Parathyroid adenoma (tissue), 2 donors: Measurements from ENCODE around the gene FOLR1.

ENCODE experiments used
- H2AFZ ChIP-seq: fragments of 300-600 bp; sonication (generic); one replicate; pipeline ENCODE4 v1.7.0; 2017; ENCODE audit warnings: antibody characterized with exemption, mild to moderate bottlenecking
- H3K27ac ChIP-seq: fragments of 300-600 bp; sonication (generic); one replicate; pipeline ENCODE4 v1.7.0; 2017
- H3K27me3 ChIP-seq: fragments of 300-600 bp; sonication (generic); one replicate; pipeline ENCODE4 v1.7.0; 2017; ENCODE audit warnings: low read length; ENCODE audit not compliant: control insufficient read depth, insufficient read depth
- H3K36me3 ChIP-seq: fragments of 300-600 bp; sonication (generic); one replicate; pipeline ENCODE4 v1.7.0; 2017; ENCODE audit warnings: low read length; ENCODE audit not compliant: control insufficient read depth, insufficient read depth
- H3K4me1 ChIP-seq: fragments of 300-600 bp; sonication (generic); one replicate; pipeline ENCODE4 v1.7.0; 2017; ENCODE audit warnings: control low read depth
- H3K4me2 ChIP-seq: fragments of 300-600 bp; sonication (generic); one replicate; pipeline ENCODE4 v1.7.0; 2017; ENCODE audit warnings: low read length
- H3K4me3 ChIP-seq: fragments of 300-600 bp; sonication (generic); one replicate; pipeline ENCODE4 v1.7.0; 2017; ENCODE audit warnings: low read depth, low read length
- H3K79me2 ChIP-seq: fragments of 300-600 bp; sonication (generic); one replicate; pipeline ENCODE4 v1.7.0; 2017; ENCODE audit warnings: control low read depth
- H3K9ac ChIP-seq: fragments of 300-600 bp; sonication (generic); one replicate; pipeline ENCODE4 v1.7.0; 2017; ENCODE audit warnings: mild to moderate bottlenecking
- H3K9me3 ChIP-seq: fragments of 300-600 bp; sonication (generic); one replicate; pipeline ENCODE4 v1.7.0; 2017; ENCODE audit warnings: low read length; ENCODE audit not compliant: control insufficient read depth
- TF ChIP-seq, protein P1 (sequence below): fragments of 300-600 bp; sonication (generic); IDR thresholded peaks from one replicate; pipeline ENCODE4 v1.7.0; 2017; ENCODE audit warnings: antibody characterized with exemption, mild to moderate bottlenecking
- donor health status: primary hyperparathyroidism.

FOLR1 gene

DNA sequence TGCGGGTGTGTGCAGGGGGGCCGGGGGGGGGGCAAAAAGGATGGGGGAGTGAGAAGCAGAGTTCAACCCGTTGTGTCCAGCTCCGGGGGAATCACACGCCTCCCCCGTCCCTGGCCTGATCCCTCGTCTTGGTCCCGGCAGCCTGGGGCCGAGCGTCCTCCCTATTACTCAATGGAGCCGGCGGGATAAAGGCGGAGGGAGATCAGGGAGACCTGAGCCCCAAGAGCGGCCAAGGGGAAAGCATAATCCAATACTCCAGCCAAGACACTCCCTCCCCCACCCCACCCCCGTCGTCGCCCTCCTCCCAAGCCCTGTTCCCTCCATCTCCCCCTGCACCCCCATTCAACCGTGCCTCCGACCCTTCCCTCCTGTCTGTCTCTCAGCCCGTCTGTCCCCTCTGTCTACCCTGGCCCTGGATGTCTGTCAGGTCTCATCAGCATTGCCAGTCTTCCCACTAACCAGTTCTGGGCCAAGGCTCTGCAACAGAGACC lies 49.4 kb downstream of the FOLR1 start:
- no peak overlapping the region for H3K4me2 ChIP-seq
- H3K27ac ChIP-seq, result no peak overlapping the region
- H3K36me3 ChIP-seq, result no peaks in the 10 kb centered on the region
- H3K79me2 ChIP-seq, result no peaks in the 10 kb centered on the region
- H2AFZ ChIP-seq, result no peak overlapping the region
- H3K9me3 ChIP-seq, result no peaks in the 10 kb centered on the region
- no peak overlapping the region for H3K4me3 ChIP-seq
- H3K27me3 ChIP-seq, result no peaks in the 10 kb centered on the region
- no peak overlapping the region for H3K9ac ChIP-seq
- H3K4me1 ChIP-seq, result peaks cover 3% of the 10 kb centered on the region
- TF ChIP-seq, protein P1, sequence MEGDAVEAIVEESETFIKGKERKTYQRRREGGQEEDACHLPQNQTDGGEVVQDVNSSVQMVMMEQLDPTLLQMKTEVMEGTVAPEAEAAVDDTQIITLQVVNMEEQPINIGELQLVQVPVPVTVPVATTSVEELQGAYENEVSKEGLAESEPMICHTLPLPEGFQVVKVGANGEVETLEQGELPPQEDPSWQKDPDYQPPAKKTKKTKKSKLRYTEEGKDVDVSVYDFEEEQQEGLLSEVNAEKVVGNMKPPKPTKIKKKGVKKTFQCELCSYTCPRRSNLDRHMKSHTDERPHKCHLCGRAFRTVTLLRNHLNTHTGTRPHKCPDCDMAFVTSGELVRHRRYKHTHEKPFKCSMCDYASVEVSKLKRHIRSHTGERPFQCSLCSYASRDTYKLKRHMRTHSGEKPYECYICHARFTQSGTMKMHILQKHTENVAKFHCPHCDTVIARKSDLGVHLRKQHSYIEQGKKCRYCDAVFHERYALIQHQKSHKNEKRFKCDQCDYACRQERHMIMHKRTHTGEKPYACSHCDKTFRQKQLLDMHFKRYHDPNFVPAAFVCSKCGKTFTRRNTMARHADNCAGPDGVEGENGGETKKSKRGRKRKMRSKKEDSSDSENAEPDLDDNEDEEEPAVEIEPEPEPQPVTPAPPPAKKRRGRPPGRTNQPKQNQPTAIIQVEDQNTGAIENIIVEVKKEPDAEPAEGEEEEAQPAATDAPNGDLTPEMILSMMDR, result no peak

DNA sequence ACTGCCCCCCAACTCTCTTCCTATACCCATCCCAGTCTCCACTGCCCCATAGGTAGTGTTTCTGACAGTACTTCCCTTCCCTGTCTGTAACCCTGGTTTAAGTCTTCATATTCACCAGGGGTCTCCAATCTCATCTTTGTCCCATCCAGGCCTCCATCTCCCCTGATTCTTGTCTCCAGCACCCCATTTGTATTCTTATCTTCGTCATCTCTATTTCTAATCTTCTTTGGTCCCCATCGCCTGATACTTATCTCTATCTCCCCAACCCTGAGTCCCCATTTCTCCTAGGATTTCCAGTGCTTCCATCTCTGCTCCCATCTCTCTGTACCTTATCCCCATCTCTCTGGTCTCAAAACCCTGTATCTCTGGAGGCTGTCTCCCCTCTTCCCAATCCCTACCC lies 50.2 kb downstream of the FOLR1 start:
- Histone ChIP-seq H3K27ac (no peak overlapping the region), H3K27me3 (no peaks in the 10 kb centered on the region), H3K4me3 (no peak overlapping the region), H3K79me2 (no peaks in the 10 kb centered on the region), H3K9me3 (no peaks in the 10 kb centered on the region), H3K4me1 (peaks cover 3% of the 10 kb centered on the region), H2AFZ (no peak overlapping the region), H3K9ac (no peak overlapping the region), H3K4me2 (no peak overlapping the region), H3K36me3 (no peaks in the 10 kb centered on the region)
- TF ChIP-seq, protein P1, result no peak

DNA sequence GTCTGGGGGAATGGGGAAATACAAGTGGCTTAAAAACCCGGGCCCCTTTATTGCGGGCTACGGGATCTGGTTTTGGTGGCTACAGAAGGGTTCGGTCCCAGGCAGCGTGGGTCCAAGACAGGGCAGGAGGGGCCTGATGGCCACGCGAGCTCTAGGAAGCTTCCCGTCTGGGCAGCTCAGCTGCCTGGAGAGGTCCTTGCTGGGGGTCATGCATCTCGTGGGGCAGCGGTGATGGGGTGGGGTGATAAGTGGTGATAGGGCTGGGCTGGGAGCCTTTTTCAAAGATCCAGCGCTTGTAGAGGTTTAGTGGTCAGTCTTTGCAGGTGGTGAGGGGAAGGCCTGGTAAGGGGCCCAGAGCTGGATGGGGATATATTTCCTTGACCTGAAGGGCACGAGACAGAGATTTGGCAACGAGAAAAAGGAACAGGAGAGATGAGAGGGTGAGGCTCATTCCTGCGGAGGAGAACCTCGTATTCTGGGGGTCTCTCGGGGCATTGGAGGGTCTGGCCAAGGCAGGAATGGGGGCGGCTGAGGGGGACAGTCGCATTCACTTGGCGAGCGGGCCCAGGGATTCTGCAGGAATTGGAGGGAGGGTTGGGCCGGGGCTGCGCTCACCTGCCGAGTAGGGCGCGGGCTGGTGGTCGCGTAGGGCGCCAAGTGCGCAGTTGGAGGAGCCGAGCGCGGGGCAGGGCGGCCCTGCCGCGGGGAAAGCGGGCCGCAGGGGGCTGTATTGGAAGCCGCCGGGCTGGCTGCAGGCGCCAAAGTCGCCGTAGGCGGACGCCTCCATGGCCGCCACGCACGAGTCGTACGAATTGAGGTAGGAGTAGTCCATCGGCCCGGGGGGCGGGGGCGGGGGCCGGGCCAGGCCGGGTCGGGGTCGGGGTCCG lies 51.5 kb downstream of the FOLR1 start:
- H3K27me3 ChIP-seq, result no peaks in the 10 kb centered on the region
- H3K4me3 ChIP-seq, result no peak overlapping the region
- no peaks in the 10 kb centered on the region for H3K79me2 ChIP-seq
- TF ChIP-seq, protein P1, result no peak
- H3K9me3 ChIP-seq, result no peaks in the 10 kb centered on the region
- H3K4me1 ChIP-seq, result peaks cover 3% of the 10 kb centered on the region
- H3K27ac ChIP-seq, result no peak overlapping the region
- no peaks in the 10 kb centered on the region for H3K36me3 ChIP-seq
- no peak overlapping the region for H3K9ac ChIP-seq
- H2AFZ ChIP-seq, result no peak overlapping the region
- H3K4me2 ChIP-seq, result no peak overlapping the region

DNA sequence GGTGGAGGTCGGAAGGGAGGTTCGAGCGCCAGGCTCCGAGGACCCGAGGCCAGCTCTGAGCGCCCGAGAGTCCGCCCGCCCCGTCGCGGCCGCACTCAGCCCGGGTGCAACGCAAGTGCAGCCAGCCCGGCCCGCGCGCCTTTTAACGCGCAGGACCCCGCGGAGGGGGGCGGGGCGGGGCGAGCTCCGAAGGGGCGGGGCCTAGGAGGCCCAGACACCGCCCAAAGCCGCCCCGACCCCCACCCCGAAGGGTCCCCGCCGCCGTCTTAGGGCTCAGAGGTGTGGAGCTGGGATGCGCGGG lies 52.1 kb downstream of the FOLR1 start, which contains the start of gene PHOX2A:
Gene PHOX2A, minus strand, starts transcription at position 117 of the 301 bp plus-strand sequence. CDS start 172 bp downstream, outside the sequence.
- no peak within 1 kb of the TSS for H3K4me2 ChIP-seq
- H3K27me3 ChIP-seq, result no peaks in the 10 kb centered on the region
- no peaks in the 10 kb centered on the region for H3K36me3 ChIP-seq
- H3K9me3 ChIP-seq, result no peaks in the 10 kb centered on the region
- H3K79me2 ChIP-seq, result no peaks in the 10 kb centered on the region
- H3K27ac ChIP-seq, result no peak within 1 kb of the TSS
- peaks cover 3% of the 10 kb centered on the region for H3K4me1 ChIP-seq
- TF ChIP-seq, protein P1, result no peak
- no peak within 1 kb of the TSS for H2AFZ ChIP-seq
- H3K4me3 ChIP-seq, result no peak within 1 kb of the TSS
- no peak within 1 kb of the TSS for H3K9ac ChIP-seq
